OCI-LY7 (cell line): ENCODE data around the gene ABCA4. TPM values are rescaled to one million over a fixed set of nuclear protein-coding genes. Genes with fewer than 3 reads are reported as not detected.

Experiments used
- BruUV-seq: library from RNA; stranded (reverse); fragments of 400-500 nt; replicated peaks from 2 replicates; lab custom pipeline; 2021; lab: Mats Ljungman, UMichigan
- CTCF ChIA-PET: fragments of 300-600 bp; sonication (Branson Sonifier 250); formaldehyde crosslinking; loops from one replicate; lab custom pipeline; 2022; ENCODE audit warnings: antibody characterized with exemption; ENCODE audit not compliant: unreplicated experiment; lab: Charles Lee
- POLR2A ChIA-PET: fragments of 300-600 bp; sonication (Branson Sonifier 250); formaldehyde crosslinking; loops from one replicate; lab custom pipeline; 2022; ENCODE audit warnings: antibody characterized with exemption; lab: Charles Lee
- DNase-seq: peaks from one replicate; pipeline ENCODE4 v3.0.0-alpha.2; 2015; ENCODE audit warnings: low spot score
- H2AFZ ChIP-seq: fragments of 200-600 bp; sonication (generic), shearing (Covaris generic); 2 replicates; pipeline ENCODE4 v1.6.1; 2014; ENCODE audit warnings: mild to moderate bottlenecking, antibody characterized with exemption, low read length, moderate library complexity
- H3K27ac ChIP-seq: fragments of 200-600 bp; sonication (generic); 2 replicates; pipeline ENCODE4 v1.5.1; 2014; ENCODE audit warnings: mixed run types, low read depth, mild to moderate bottlenecking, moderate library complexity, low read length, inconsistent platforms; ENCODE audit not compliant: poor library complexity, severe bottlenecking
- H3K36me3 ChIP-seq: fragments of 200-600 bp; sonication (generic); 2 replicates; pipeline ENCODE4 v1.6.1; 2014; ENCODE audit warnings: mild to moderate bottlenecking, antibody characterized with exemption, low read length, moderate library complexity, mixed read lengths; ENCODE audit not compliant: insufficient read depth
- H3K4me1 ChIP-seq: fragments of 200-600 bp; sonication (generic); 2 replicates; pipeline ENCODE4 v1.5.1; 2014; ENCODE audit warnings: mild to moderate bottlenecking, low read length; ENCODE audit not compliant: insufficient read depth, poor library complexity, severe bottlenecking
- H3K4me2 ChIP-seq: fragments of 200-600 bp; sonication (generic); 2 replicates; pipeline ENCODE4 v1.6.1; 2014; ENCODE audit warnings: mild to moderate bottlenecking, low read length
- H3K4me3 ChIP-seq: fragments of 200-600 bp; sonication (generic); 2 replicates; pipeline ENCODE4 v1.5.1; 2014; ENCODE audit warnings: mild to moderate bottlenecking, low read depth, low read length; ENCODE audit not compliant: poor library complexity, severe bottlenecking
- H3K79me2 ChIP-seq: fragments of 200-600 bp; sonication (generic); 2 replicates; pipeline ENCODE4 v1.6.1; 2016; ENCODE audit warnings: low read depth, mild to moderate bottlenecking, low read length, moderate library complexity, mixed read lengths; ENCODE audit not compliant: insufficient read depth
- H3K9me2 ChIP-seq: fragments of 200-600 bp; sonication (generic); 2 replicates; pipeline ENCODE4 v1.6.1; 2016; ENCODE audit warnings: mild to moderate bottlenecking, low read length, mixed read lengths; ENCODE audit not compliant: insufficient read depth
- H3K9me3 ChIP-seq: fragments of 200-600 bp; sonication (generic); 2 replicates; pipeline ENCODE4 v1.6.1; 2014; ENCODE audit warnings: mild to moderate bottlenecking, mixed run types, low read length, mixed read lengths
- H4K20me1 ChIP-seq: fragments of 200-600 bp; sonication (generic); 2 replicates; pipeline ENCODE4 v1.6.1; 2014; ENCODE audit warnings: mild to moderate bottlenecking, antibody characterized with exemption, low read length, moderate library complexity, mixed read lengths; ENCODE audit not compliant: insufficient read depth
- CTCF ChIP-seq: fragments of 200-600 bp; sonication (generic); conservative IDR thresholded peaks from 2 replicates; pipeline ENCODE4 v1.5.1; 2014; ENCODE audit warnings: mild to moderate bottlenecking, antibody characterized with exemption, low read length, moderate library complexity, mixed read lengths
- EZH2phosphoT487 ChIP-seq: fragments of 200-600 bp; sonication (generic); IDR thresholded peaks from 2 replicates; pipeline ENCODE4 v1.6.1; 2018; ENCODE audit warnings: low read depth, borderline replicate concordance, mild to moderate bottlenecking, mixed run types, antibody characterized with exemption, low read length, moderate library complexity, mixed read lengths
- intact Hi-C: fragments of 100-400 bp; cut with micrococcal nuclease; formaldehyde crosslinking; loops from one replicate; pipeline ENCODE4 v1.10.0; 2022; ENCODE audit not compliant: unreplicated experiment
- total RNA-seq, 2 experiments: library from RNA; depleted of rRNA in 1 of 2; stranded (reverse); fragments of >200 nt in 1 of 2; shearing (Covaris generic) in 1 of 2; gene quantifications; 2 replicates each; pipeline ENCODE4 v1.2.3, GENCODE V29; 2014 to 2022

Gene ABCA4
- total RNA-seq, 2 experiments from 2014 or later: not detected

GRCh38 chr1:93997756-93998155 is 123.2 kb downstream of the ABCA4 start:
- Histone ChIP-seq H4K20me1 (no peaks in the 10 kb centered on the region), H3K36me3 (no peaks in the 10 kb centered on the region), H3K4me3 (no peak overlapping the region), H3K9me2 (no peaks in the 10 kb centered on the region), H3K27ac (no peak overlapping the region), H2AFZ (no peak overlapping the region), H3K4me2 (no peak overlapping the region), H3K79me2 (no peaks in the 10 kb centered on the region), H3K4me1 (no peaks in the 10 kb centered on the region), H3K9me3 (no peaks in the 10 kb centered on the region)
- ChIA-PET POLR2A (no interaction called here), CTCF (no interaction called here)
- intact Hi-C loops: no loop called here
- no peak for DNase-seq
- TF ChIP-seq EZH2phosphoT487 (no peak), CTCF (no peak)
- BruUV-seq: no TSS peak

- Histone ChIP-seq H3K4me2 (no peak overlapping the region), H3K4me3 (no peak overlapping the region), H2AFZ (no peak overlapping the region), H3K27ac (no peak overlapping the region), H3K79me2 (no peaks in the 10 kb centered on the region), H3K36me3 (no peaks in the 10 kb centered on the region), H3K9me2 (no peaks in the 10 kb centered on the region), H3K9me3 (no peaks in the 10 kb centered on the region), H3K4me1 (no peaks in the 10 kb centered on the region), H4K20me1 (no peaks in the 10 kb centered on the region)
- POLR2A ChIA-PET: no interaction called here
- CTCF ChIA-PET: no interaction called here
- DNase-seq: no peak
- TF ChIP-seq CTCF (no peak), EZH2phosphoT487 (no peak)
- BruUV-seq: no TSS peak
- intact Hi-C loops: no loop called here
Observed at GRCh38 chr1:93995837-93996536, 125.0 kb downstream of the ABCA4 start.

GRCh38 chr1:93993731-93994130 is 127.2 kb downstream of the ABCA4 start:
- Histone ChIP-seq H3K9me3 (no peaks in the 10 kb centered on the region), H3K36me3 (no peaks in the 10 kb centered on the region), H3K4me3 (no peak overlapping the region), H3K4me1 (no peaks in the 10 kb centered on the region), H3K79me2 (no peaks in the 10 kb centered on the region), H3K27ac (no peak overlapping the region), H2AFZ (no peak overlapping the region), H3K9me2 (no peaks in the 10 kb centered on the region), H3K4me2 (no peak overlapping the region), H4K20me1 (no peaks in the 10 kb centered on the region)
- no peak for DNase-seq
- ChIA-PET POLR2A (no interaction called here), CTCF (no interaction called here)
- BruUV-seq: no TSS peak
- TF ChIP-seq EZH2phosphoT487: no peak
- TF ChIP-seq CTCF: no peak
- intact Hi-C loops: no loop called here
